ENCODE results near the gene SEMA4B.
A peak's percentile ranks its signal among the peaks of the same experiment; 100 is the strongest.

Gene SEMA4B

DNA sequence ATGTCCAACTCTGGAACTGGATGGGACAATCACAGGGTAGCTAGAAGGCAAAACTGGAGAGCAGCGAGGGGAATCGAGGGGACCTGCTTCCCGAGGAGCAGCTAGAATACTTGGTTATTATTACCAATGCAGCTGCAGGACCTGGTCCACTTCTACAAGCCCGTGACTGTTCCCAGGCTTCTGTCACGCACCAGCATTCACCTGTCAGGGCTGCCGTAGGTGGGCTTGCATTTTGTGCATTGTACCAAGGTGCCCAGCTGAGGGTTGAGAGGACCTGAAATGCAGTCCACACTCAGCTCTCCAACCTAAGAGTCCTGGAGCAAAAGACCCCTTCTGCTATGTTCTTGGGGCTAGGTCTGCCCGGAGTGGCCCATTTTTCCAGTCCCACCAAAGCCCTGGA lies 2.3 kb downstream of the SEMA4B start:
- Histone ChIP-seq H3K27me3 (ENCODE audit: insufficient read depth, poor library complexity, severe bottlenecking) (no peaks in the 10 kb centered on the region), H3K27ac (replicated peaks) (no peak overlapping the region), H3K4me3 (replicated peaks; ENCODE audit: insufficient read depth, low read length) (no peak overlapping the region)
- TF ChIP-seq, protein P1, sequence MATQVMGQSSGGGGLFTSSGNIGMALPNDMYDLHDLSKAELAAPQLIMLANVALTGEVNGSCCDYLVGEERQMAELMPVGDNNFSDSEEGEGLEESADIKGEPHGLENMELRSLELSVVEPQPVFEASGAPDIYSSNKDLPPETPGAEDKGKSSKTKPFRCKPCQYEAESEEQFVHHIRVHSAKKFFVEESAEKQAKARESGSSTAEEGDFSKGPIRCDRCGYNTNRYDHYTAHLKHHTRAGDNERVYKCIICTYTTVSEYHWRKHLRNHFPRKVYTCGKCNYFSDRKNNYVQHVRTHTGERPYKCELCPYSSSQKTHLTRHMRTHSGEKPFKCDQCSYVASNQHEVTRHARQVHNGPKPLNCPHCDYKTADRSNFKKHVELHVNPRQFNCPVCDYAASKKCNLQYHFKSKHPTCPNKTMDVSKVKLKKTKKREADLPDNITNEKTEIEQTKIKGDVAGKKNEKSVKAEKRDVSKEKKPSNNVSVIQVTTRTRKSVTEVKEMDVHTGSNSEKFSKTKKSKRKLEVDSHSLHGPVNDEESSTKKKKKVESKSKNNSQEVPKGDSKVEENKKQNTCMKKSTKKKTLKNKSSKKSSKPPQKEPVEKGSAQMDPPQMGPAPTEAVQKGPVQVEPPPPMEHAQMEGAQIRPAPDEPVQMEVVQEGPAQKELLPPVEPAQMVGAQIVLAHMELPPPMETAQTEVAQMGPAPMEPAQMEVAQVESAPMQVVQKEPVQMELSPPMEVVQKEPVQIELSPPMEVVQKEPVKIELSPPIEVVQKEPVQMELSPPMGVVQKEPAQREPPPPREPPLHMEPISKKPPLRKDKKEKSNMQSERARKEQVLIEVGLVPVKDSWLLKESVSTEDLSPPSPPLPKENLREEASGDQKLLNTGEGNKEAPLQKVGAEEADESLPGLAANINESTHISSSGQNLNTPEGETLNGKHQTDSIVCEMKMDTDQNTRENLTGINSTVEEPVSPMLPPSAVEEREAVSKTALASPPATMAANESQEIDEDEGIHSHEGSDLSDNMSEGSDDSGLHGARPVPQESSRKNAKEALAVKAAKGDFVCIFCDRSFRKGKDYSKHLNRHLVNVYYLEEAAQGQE (IDR thresholded peaks at IDR 0.05; ENCODE audit: insufficient replicate concordance, low read depth): no peak
- no peak for TF ChIP-seq GABPA (IDR thresholded peaks at IDR 0.05; ENCODE audit: low read depth)
- no peak for TF ChIP-seq SPI1 (IDR thresholded peaks at IDR 0.05; ENCODE audit: borderline replicate concordance, low read depth)
- no peak for TF ChIP-seq POLR2AphosphoS5 (IDR thresholded peaks at IDR 0.05; ENCODE audit: low read depth)
- TF ChIP-seq, protein P2, sequence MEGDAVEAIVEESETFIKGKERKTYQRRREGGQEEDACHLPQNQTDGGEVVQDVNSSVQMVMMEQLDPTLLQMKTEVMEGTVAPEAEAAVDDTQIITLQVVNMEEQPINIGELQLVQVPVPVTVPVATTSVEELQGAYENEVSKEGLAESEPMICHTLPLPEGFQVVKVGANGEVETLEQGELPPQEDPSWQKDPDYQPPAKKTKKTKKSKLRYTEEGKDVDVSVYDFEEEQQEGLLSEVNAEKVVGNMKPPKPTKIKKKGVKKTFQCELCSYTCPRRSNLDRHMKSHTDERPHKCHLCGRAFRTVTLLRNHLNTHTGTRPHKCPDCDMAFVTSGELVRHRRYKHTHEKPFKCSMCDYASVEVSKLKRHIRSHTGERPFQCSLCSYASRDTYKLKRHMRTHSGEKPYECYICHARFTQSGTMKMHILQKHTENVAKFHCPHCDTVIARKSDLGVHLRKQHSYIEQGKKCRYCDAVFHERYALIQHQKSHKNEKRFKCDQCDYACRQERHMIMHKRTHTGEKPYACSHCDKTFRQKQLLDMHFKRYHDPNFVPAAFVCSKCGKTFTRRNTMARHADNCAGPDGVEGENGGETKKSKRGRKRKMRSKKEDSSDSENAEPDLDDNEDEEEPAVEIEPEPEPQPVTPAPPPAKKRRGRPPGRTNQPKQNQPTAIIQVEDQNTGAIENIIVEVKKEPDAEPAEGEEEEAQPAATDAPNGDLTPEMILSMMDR (IDR thresholded peaks at IDR 0.05; ENCODE audit: insufficient read depth, low read length): no peak
- no peak for DNase-seq (ENCODE audit: low read depth in 1 of 2, low spot score in 1 of 2)

DNA sequence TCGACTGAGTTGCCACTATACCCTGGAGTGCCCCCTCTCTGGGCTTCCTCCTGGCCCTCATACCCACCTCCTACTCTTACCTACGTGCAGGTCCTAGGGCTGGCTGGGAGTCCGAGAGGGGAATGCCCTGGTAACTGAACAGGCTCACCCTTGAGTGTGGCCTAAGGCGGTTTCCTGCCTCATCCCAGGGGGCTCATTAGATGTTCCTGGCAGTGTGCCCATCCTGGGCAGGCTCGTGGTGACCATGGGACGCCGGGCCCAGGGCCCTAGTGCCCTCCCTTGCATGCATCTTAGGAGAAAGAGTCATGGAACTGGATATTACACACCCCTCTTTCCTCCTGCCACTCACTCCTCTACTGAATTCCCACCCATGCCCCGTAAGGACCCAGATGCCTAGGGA lies 2.8 kb downstream of the SEMA4B start:
- Histone ChIP-seq H3K4me3 (replicated peaks; ENCODE audit: insufficient read depth, low read length) (no peak overlapping the region), H3K27ac (replicated peaks) (no peak overlapping the region), H3K27me3 (ENCODE audit: insufficient read depth, poor library complexity, severe bottlenecking) (no peaks in the 10 kb centered on the region)
- DNase-seq (ENCODE audit: low read depth in 1 of 2, low spot score in 1 of 2): no peak
- no peak for TF ChIP-seq SPI1 (IDR thresholded peaks at IDR 0.05; ENCODE audit: borderline replicate concordance, low read depth)
- no peak for TF ChIP-seq POLR2AphosphoS5 (IDR thresholded peaks at IDR 0.05; ENCODE audit: low read depth)
- TF ChIP-seq, protein P2 (IDR thresholded peaks at IDR 0.05; ENCODE audit: insufficient read depth, low read length): no peak
- no peak for TF ChIP-seq GABPA (IDR thresholded peaks at IDR 0.05; ENCODE audit: low read depth)
- TF ChIP-seq, protein P1 (IDR thresholded peaks at IDR 0.05; ENCODE audit: insufficient replicate concordance, low read depth): no peak

DNA sequence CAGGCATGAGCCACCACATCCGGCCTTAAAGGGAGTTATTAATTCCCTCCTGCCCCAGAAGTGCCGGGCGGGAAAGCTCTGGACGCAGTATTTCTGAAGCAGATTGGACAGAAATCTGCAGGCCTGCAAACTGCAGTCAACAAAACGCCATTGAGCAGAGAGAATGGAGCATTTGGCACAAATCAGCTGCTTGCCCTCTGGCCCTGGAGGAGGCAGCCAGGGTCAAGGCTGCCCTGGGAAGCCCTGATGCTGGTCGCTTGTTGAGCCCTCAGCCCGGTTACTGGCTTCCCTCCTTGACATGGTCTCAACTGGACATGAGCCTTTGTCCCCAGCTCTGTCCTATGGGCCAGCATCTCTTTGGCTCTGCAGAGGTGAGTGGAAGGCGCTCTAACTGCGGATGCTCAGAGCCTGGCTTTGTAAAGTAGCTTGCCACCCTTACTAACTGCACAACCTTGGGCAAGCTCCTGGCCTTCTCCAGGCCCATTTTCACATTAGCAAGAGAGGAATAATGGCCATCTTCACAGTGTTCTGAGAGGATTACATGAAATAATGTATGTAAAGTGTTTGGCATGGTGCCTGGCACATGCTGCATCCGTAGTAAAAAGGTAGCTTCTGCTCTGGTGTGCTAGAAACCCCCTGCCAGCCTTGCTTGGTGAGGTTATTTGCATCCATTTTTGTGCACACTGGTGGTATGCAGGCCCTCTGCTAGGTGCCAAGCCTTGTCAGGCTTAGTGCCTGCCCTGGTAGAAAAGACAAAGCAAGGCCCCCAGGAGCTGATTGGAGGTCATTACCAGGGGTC lies 4.1 kb downstream of the SEMA4B start:
- DNase-seq (ENCODE audit: low read depth in 1 of 2, low spot score in 1 of 2): no peak
- TF ChIP-seq GABPA (IDR thresholded peaks at IDR 0.05; ENCODE audit: low read depth): no peak
- Histone ChIP-seq H3K27me3 (ENCODE audit: insufficient read depth, poor library complexity, severe bottlenecking) (no peaks in the 10 kb centered on the region), H3K4me3 (replicated peaks; ENCODE audit: insufficient read depth, low read length) (no peak overlapping the region), H3K27ac (replicated peaks) (no peak overlapping the region)

DNA sequence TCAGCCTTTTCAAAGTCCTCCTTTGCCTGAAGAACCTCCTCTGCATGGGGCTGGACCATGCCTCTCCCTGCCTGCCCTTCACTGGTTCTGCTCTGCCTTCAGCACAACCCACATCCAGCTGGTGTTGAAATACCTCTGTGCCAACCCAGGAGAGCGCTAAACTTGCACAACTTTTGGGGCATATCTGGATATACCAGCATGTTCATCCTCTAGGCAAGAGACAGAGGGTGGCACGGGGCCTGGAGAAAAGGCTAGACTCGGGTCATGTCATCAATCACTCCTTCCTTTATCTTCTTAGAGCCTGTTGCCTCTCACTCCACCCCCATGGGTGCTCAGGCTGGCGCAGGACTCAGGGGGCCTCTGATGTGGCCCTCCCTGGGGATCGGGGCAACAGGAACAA lies 4.8 kb downstream of the SEMA4B start:
- peak; percentile 84 to 90 for DNase-seq (ENCODE audit: low read depth in 1 of 2, low spot score in 1 of 2)
- H3K27ac ChIP-seq (replicated peaks): no peak overlapping the region
- no peak for TF ChIP-seq GABPA (IDR thresholded peaks at IDR 0.05; ENCODE audit: low read depth)
- no peak for TF ChIP-seq POLR2AphosphoS5 (IDR thresholded peaks at IDR 0.05; ENCODE audit: low read depth)
- TF ChIP-seq SPI1 (IDR thresholded peaks at IDR 0.05; ENCODE audit: borderline replicate concordance, low read depth): no peak
- TF ChIP-seq, protein P2 (IDR thresholded peaks at IDR 0.05; ENCODE audit: insufficient read depth, low read length): no peak
- TF ChIP-seq, protein P1 (IDR thresholded peaks at IDR 0.05; ENCODE audit: insufficient replicate concordance, low read depth): no peak
- no peaks in the 10 kb centered on the region for H3K27me3 ChIP-seq (ENCODE audit: insufficient read depth, poor library complexity, severe bottlenecking)
- no peak overlapping the region for H3K4me3 ChIP-seq (replicated peaks; ENCODE audit: insufficient read depth, low read length)

All from HL-60 (cell line).